NCI-H2196 treated with DMSO at 0.1 percent for 48 hours (cell line): ENCODE results near the gene PLEKHA6.

Experiments used
- DNase-seq: peaks from one replicate; lab custom pipeline; 2025; ENCODE audit not compliant: unreplicated experiment; lab: John Stamatoyannopoulos, UW

Gene PLEKHA6

GRCh38 chr1:204286315-204286714, 73.4 kb downstream of the PLEKHA6 start:
- no peak for DNase-seq

DNA sequence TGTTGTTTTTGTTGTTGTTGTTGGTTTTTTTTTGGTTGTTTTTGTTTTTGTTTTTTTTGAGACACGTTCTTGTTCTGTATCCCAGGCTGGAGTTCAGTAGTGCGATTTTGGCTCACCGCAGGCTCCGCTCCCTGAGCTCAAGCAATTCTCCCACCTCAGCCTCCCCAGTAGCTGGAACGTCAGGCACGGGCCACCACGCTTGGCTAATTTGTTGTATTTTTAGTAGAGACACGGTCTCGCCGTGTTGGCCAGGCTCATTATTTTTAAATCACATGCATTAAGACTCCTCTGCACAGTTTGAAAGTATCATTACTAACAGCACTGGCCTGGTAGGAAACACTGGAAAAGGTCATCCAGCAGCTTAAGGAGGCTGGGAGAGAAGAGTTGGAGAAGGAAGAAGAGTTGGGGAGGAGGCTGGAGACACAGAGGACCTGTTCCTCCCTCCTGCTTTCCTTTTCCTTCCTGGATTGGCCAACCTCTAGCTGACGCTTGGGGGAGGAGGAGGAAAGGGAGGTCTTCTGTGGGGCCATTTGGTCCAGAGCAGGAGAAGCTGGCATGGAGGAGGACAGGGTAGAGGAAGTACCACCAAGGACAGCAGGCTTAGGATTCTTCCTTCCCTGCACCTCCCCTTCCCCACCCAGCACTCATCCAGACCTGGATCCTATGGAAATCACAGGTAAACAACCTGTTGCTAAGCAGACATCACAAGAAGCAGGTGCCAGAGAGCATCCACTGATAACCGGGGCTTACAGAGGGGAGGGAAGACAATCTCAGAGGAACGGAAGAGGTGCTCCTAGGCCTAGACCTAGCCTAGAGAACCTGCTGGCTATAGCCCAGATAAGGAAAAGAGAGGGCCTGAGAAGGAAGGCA, 74.1 kb downstream of the PLEKHA6 start:
- peak; percentile 14 for DNase-seq

DNA sequence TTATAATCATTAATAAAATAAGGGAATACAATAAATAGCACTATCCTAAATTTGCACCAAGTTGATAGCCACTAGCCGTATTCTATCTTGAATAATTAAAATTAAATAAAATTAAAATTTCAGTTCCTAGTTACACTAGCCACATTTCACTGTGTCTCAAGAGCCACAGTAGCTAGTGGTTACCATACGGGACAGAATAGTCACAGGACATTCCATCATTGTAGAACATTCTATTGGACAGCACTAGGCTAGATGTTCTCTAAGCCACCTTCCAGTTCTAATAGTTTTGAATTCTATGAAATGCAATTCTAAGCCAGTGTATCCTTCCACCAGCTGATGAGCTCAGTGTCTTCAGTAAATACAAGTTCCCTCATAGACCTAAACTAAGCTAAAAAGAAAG, 74.8 kb downstream of the PLEKHA6 start:
- no peak for DNase-seq

- no peak for DNase-seq
These were observed 75.7 kb downstream of the PLEKHA6 start for GRCh38 chr1:204283711-204284651.

GRCh38 chr1:204282761-204283221, 76.9 kb downstream of the PLEKHA6 start:
- DNase-seq: no peak

- no peak for DNase-seq
These were observed 79.4 kb downstream of the PLEKHA6 start for GRCh38 chr1:204280099-204280961.

DNA sequence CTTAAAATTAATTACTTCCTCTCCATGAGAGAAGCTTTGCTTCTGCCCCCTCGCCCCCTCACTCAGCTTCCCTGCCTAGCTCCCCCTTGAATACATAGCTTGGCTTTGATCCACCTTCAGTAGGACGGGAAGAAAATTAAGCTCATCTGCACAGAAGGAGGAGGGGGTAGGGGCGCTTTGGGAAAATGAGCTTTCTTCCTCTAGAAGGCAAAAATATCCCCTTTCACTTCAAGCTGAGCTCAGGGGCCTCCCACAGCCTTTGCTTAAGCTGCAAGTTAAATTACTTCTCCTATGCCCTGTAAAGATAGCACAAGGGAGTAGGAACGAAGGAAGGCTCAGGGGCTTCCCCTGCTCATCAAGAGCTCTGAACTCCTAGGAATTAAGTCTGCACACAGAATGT, 80.8 kb downstream of the PLEKHA6 start:
- no peak for DNase-seq

DNA sequence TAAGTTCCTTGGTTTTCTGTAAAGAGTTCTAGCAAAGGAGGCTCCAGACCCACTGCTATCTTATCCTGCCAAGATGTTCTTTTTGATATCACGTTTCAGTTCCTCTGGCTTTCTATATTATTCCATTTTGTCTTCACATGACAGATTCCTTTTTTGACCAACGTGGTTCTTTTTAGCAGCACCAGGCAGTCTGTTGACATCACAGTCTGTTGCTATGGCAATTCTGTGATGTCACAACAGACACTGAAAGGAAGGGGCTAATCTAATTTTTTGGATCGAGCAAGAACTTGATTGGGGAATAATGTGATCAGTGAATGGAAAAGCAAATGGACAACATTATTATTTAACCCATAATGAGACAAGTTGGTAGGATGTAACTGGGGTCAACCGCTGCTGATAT, 81.5 kb downstream of the PLEKHA6 start:
- no peak for DNase-seq

DNA sequence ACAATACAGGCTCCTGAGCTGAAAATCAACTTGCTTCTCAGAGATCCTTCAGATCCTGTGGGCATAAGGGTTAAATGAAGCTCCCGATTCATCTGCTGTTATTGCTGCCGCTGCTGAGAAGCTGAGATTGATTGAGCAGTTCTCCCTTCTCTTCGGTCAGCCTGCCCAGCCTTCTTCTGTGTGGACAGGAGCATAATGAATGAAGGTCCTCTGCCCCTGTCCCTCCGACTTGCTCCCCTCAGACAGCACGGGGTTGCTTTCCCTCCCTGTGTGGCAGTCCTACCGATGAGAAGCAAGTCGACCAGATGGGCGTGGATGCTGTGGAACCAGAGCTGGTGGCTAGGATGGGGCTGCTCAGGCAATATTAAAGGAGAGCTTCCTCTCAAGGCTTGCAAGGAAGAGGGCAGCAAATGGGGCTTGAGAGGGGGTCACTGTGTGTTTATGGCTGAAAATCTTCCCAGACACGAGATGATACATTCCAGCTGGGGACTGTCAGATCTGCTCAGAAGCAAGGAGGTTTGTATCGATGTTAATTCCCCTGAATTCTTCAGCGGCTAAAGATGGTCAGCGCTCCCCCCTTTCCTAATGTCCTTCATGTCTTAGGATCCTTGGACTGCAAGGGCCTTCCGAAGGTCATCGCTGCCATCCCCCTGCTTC, 82.0 kb downstream of the PLEKHA6 start:
- no peak for DNase-seq

- no peak for DNase-seq
These were observed 83.9 kb downstream of the PLEKHA6 start for GRCh38 chr1:204275695-204276370.

DNA sequence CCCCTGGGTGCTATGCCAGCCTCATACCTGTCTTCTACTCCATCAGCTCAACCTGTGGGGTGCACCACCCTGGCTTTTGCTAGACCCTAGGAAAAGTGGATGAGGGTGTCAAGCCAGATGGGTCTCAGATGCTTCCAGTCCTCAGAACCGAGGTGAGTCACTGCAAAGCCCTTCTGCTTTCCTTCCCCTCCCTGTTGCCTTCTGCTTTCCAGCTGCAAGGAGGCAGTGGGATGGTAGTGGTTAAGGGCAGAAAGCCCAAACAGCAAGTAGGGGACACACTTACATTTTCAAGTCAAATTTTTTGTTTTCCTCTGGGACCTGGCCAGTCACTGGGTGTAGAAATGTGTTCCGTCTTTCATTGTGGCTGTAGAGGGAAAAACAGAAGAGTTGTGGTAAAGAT, 85.3 kb downstream of the PLEKHA6 start:
- no peak for DNase-seq

DNA sequence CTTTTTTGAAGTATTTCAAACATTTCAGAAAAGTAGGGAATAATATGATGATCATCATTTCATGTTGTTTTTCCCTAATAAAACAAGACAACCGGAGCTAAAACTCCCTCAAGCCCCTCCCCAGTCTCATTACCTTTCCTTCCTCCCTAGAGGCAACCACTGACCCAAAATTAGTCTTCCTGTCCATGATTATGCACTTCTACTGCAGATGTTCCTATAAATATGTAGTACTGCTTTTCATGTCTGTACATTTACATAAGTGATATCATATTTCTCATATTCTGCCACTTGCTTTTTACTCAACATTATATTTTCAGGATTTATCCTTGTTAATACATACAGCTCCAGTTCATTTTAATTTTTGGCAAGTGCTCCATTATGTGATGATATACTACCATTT, 87.2 kb downstream of the PLEKHA6 start:
- DNase-seq: no peak

DNA sequence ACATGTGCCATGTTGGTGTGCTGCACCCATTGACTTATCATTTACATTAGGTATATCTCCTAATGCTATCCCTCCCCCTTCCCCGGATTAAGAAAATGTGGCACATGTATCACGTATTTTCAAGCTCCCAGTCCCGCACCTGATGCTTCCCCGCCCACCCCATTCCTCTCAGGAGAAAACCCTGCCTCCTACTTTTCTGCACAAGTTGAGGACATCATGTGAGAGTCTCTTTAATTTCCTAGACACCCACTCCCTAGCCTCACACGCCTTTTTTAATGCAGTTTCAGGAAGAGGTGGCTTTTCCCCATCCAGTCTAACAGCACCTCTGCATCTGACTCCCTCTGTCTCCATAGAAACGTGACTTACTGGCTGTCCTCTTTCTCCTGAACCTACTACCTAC, 87.8 kb downstream of the PLEKHA6 start:
- no peak for DNase-seq

DNA sequence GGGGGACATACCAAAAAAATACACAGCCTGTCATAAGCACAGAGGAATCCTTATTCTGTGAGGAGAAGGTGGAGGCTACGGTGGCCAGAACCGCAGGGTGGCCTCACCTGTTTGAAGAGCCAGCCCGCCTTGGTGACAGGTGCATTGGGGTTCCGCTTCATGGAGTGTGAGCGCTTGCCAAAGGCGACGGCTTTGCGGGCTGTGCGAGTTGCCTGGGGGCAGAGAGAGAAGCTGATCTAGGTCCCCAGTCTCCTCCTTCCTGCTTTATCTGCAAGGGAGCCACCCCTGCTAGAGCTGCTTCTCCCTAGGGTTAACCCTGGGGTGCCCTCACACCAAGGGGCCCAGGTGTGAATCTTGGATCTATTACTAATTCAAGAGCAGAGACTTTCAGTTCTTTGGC, 91.6 kb downstream of the PLEKHA6 start:
- no peak for DNase-seq

DNA sequence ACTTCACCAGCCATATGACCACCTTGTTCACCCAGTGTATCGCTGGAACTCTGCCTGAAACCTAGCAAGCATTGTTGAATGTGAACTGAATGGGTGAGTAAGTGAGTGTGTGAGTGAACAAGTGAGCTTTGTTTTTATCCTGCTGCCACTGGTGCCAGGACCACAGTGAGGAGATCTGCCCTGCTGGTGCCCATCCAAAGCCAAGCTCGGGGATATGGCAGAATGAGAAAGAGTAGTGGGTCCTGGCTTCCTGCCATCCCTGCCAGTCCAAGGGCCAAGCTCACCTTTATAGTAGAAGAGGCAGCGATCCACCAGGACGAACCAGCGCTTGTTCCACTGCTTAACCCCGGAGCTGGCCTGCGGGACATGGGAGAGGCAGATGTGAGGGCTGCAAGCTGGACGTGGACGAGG, 92.5 kb downstream of the PLEKHA6 start:
- DNase-seq: no peak

DNA sequence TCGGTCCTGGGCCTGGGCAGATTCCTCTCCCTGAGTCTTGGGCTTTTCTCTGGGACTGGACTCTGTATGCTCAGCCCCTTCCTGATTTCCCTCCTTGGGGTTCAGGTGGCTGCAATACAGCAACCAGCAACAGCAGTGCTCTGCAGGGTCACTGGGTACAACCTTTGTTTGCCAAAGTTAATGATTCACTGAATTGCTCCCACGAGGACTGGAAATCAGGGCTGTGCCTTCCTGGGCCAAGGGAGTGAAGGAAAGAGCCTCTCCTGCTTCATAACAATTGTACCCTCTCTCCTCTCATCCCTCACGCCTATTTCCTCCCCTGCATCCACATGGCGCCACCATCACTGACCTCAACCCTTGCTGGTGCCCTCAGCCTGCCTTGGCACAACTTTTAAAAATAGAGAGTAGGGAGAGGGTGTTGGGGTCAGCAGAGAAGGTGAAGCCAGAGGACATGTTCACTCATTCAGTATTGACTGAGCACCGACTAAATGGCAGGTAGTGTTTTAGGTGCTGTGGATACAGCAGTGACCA, 93.2 kb downstream of the PLEKHA6 start:
- no peak for DNase-seq

- no peak for DNase-seq
These were observed 94.1 kb downstream of the PLEKHA6 start for GRCh38 chr1:204265665-204266064.

DNA sequence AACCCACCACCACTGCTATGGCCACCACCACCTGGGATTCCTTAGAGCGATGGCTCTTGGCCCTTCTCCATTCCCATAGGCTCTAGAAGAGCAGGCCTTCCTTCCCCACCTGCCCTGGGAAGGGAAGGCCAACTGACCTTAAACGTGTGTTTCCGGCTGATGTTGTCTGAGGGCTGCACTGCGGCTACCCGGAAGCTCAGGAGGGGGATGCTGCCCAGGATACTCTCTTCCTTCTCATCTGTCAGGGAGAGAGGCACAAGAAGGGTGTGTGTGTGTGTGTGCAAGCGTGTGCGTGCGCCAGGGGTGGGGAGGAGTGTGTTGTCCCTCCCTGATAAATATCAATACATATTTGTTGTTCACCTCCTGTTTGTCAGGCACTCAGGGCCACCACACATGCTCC, 94.9 kb downstream of the PLEKHA6 start:
- DNase-seq: no peak

- DNase-seq: no peak
These were observed 96.3 kb downstream of the PLEKHA6 start for GRCh38 chr1:204263254-204263910.
